ENCODE measurements around the gene PLPPR1. TPM values are rescaled to one million over a fixed set of nuclear protein-coding genes. Genes with fewer than 3 reads are reported as not detected.

The PLPPR1 gene
- total RNA-seq, 2 experiments from 2014 or later = not detected

GRCh38 chr9:101220341-101220740 lies 191.8 kb downstream of the PLPPR1 start:
- no peak for DNase-seq
- Mint-ChIP-seq H3K27ac (no peak overlapping the region), H3K9me3 (ENCODE audit: low read depth) (no peaks in the 10 kb centered on the region), H3K4me1 (no peaks in the 10 kb centered on the region), H3K27me3 (no peaks in the 10 kb centered on the region), H3K36me3 (no peaks in the 10 kb centered on the region), H3K4me3 (no peak overlapping the region)
- CTCF ChIA-PET = no interaction called here
- no peak for ATAC-seq

- Mint-ChIP-seq H3K27ac (no peak overlapping the region), H3K36me3 (no peaks in the 10 kb centered on the region), H3K4me1 (no peaks in the 10 kb centered on the region), H3K27me3 (no peaks in the 10 kb centered on the region), H3K4me3 (no peak overlapping the region), H3K9me3 (ENCODE audit: low read depth) (no peaks in the 10 kb centered on the region)
- no peak for ATAC-seq
- DNase-seq = no peak
- CTCF ChIA-PET = interaction anchor here (0.8 kb wide), 1 partner anchor 86 kb away, joined by 3 read pairs; no protein-coding TSS in a partner anchor
These were observed 196.7 kb downstream of the PLPPR1 start for GRCh38 chr9:101225271-101225670.

- no peak for DNase-seq
- H3K4me1 Mint-ChIP-seq = no peaks in the 10 kb centered on the region
- CTCF ChIA-PET = interaction anchor here (0.8 kb wide), 1 partner anchor 85 kb away, joined by 3 read pairs; no protein-coding TSS in a partner anchor
These were observed 197.6 kb downstream of the PLPPR1 start for GRCh38 chr9:101226161-101226560.

GRCh38 chr9:101226803-101227202 lies 198.3 kb downstream of the PLPPR1 start:
- no peaks in the 10 kb centered on the region for H3K4me1 Mint-ChIP-seq
- no peak overlapping the region for H3K27ac Mint-ChIP-seq
- no peaks in the 10 kb centered on the region for H3K36me3 Mint-ChIP-seq
- H3K9me3 Mint-ChIP-seq (ENCODE audit: low read depth) = no peaks in the 10 kb centered on the region
- no peaks in the 10 kb centered on the region for H3K27me3 Mint-ChIP-seq
- DNase-seq (no peak), ATAC-seq (no peak)
- H3K4me3 Mint-ChIP-seq = no peak overlapping the region
- CTCF ChIA-PET = no interaction called here

More at GRCh38 chr9:101226161-101226560, 197.6 kb downstream of the PLPPR1 start:
- Mint-ChIP-seq H3K9me3 (ENCODE audit: low read depth) (no peaks in the 10 kb centered on the region), H3K36me3 (no peaks in the 10 kb centered on the region), H3K4me3 (no peak overlapping the region), H3K27ac (no peak overlapping the region), H3K27me3 (no peaks in the 10 kb centered on the region)
- no peak for ATAC-seq

GRCh38 chr9:101229606-101230005 lies 201.1 kb downstream of the PLPPR1 start:
- no peaks in the 10 kb centered on the region for H3K36me3 Mint-ChIP-seq
- CTCF ChIA-PET = no interaction called here
- no peak overlapping the region for H3K4me3 Mint-ChIP-seq
- H3K27me3 Mint-ChIP-seq = no peaks in the 10 kb centered on the region
- ATAC-seq (no peak), DNase-seq (no peak)
- H3K27ac Mint-ChIP-seq = no peak overlapping the region
- H3K9me3 Mint-ChIP-seq (ENCODE audit: low read depth) = no peaks in the 10 kb centered on the region
- H3K4me1 Mint-ChIP-seq = no peaks in the 10 kb centered on the region

GRCh38 chr9:101232405-101232977 lies 204.0 kb downstream of the PLPPR1 start:
- no peaks in the 10 kb centered on the region for H3K36me3 Mint-ChIP-seq
- CTCF ChIA-PET = no interaction called here
- no peaks in the 10 kb centered on the region for H3K4me1 Mint-ChIP-seq
- H3K4me3 Mint-ChIP-seq = no peak overlapping the region
- ATAC-seq (no peak), DNase-seq (no peak)
- H3K27me3 Mint-ChIP-seq = no peaks in the 10 kb centered on the region
- H3K27ac Mint-ChIP-seq = no peak overlapping the region
- no peaks in the 10 kb centered on the region for H3K9me3 Mint-ChIP-seq (ENCODE audit: low read depth)

- CTCF ChIA-PET = interaction anchor here (1.0 kb wide), 1 partner anchor 634 kb away, joined by 4 read pairs; no protein-coding TSS in a partner anchor
- ATAC-seq = no peak
- Mint-ChIP-seq H3K36me3 (no peaks in the 10 kb centered on the region), H3K4me3 (no peak overlapping the region), H3K27ac (no peak overlapping the region), H3K27me3 (no peaks in the 10 kb centered on the region), H3K9me3 (ENCODE audit: low read depth) (no peaks in the 10 kb centered on the region), H3K4me1 (no peaks in the 10 kb centered on the region)
- no peak for DNase-seq
These were observed 206.8 kb downstream of the PLPPR1 start for GRCh38 chr9:101235105-101235866.

- no peaks in the 10 kb centered on the region for H3K4me1 Mint-ChIP-seq
- H3K36me3 Mint-ChIP-seq = no peaks in the 10 kb centered on the region
- H3K9me3 Mint-ChIP-seq (ENCODE audit: low read depth) = no peaks in the 10 kb centered on the region
- ATAC-seq = no peak
- CTCF ChIA-PET = no interaction called here
- H3K27ac Mint-ChIP-seq = no peak overlapping the region
- H3K27me3 Mint-ChIP-seq = peaks cover 3% of the 10 kb centered on the region
- DNase-seq = no peak
- H3K4me3 Mint-ChIP-seq = no peak overlapping the region
These were observed 214.1 kb downstream of the PLPPR1 start for GRCh38 chr9:101242651-101243050.

GRCh38 chr9:101246691-101247090 lies 218.2 kb downstream of the PLPPR1 start:
- no peaks in the 10 kb centered on the region for H3K4me1 Mint-ChIP-seq
- no peaks in the 10 kb centered on the region for H3K9me3 Mint-ChIP-seq (ENCODE audit: low read depth)
- no peak overlapping the region for H3K4me3 Mint-ChIP-seq
- H3K36me3 Mint-ChIP-seq = no peaks in the 10 kb centered on the region
- peaks cover 3% of the 10 kb centered on the region for H3K27me3 Mint-ChIP-seq
- CTCF ChIA-PET = no interaction called here
- no peak for ATAC-seq
- no peak overlapping the region for H3K27ac Mint-ChIP-seq
- no peak for DNase-seq

- DNase-seq (no peak), ATAC-seq (no peak)
- Mint-ChIP-seq H3K4me3 (no peak overlapping the region), H3K27ac (no peak overlapping the region), H3K9me3 (ENCODE audit: low read depth) (no peaks in the 10 kb centered on the region), H3K4me1 (no peaks in the 10 kb centered on the region), H3K36me3 (no peaks in the 10 kb centered on the region), H3K27me3 (peaks cover 2% of the 10 kb centered on the region)
- CTCF ChIA-PET = no interaction called here
These were observed 218.8 kb downstream of the PLPPR1 start for GRCh38 chr9:101247297-101247696.

GRCh38 chr9:101254733-101255433 lies 226.4 kb downstream of the PLPPR1 start:
- Mint-ChIP-seq H3K4me1 (no peaks in the 10 kb centered on the region), H3K36me3 (no peaks in the 10 kb centered on the region), H3K9me3 (ENCODE audit: low read depth) (no peaks in the 10 kb centered on the region), H3K27me3 (no peaks in the 10 kb centered on the region), H3K27ac (no peak overlapping the region), H3K4me3 (no peak overlapping the region)
- ATAC-seq = no peak
- no peak for DNase-seq
- CTCF ChIA-PET = no interaction called here

- no peaks in the 10 kb centered on the region for H3K4me1 Mint-ChIP-seq
- no peaks in the 10 kb centered on the region for H3K9me3 Mint-ChIP-seq (ENCODE audit: low read depth)
- H3K4me3 Mint-ChIP-seq = no peak overlapping the region
- CTCF ChIA-PET = no interaction called here
- no peaks in the 10 kb centered on the region for H3K36me3 Mint-ChIP-seq
- H3K27me3 Mint-ChIP-seq = no peaks in the 10 kb centered on the region
- H3K27ac Mint-ChIP-seq = no peak overlapping the region
- ATAC-seq = no peak
- DNase-seq = no peak
These were observed 236.2 kb downstream of the PLPPR1 start for GRCh38 chr9:101264727-101265126.

GRCh38 chr9:101265261-101265660 lies 236.7 kb downstream of the PLPPR1 start:
- CTCF ChIA-PET = no interaction called here
- no peaks in the 10 kb centered on the region for H3K4me1 Mint-ChIP-seq
- no peaks in the 10 kb centered on the region for H3K36me3 Mint-ChIP-seq

GRCh38 chr9:101268426-101268825 lies 239.9 kb downstream of the PLPPR1 start:
- Mint-ChIP-seq H3K27ac (no peak overlapping the region), H3K9me3 (ENCODE audit: low read depth) (no peaks in the 10 kb centered on the region), H3K4me3 (no peak overlapping the region), H3K4me1 (no peaks in the 10 kb centered on the region), H3K27me3 (no peaks in the 10 kb centered on the region), H3K36me3 (no peaks in the 10 kb centered on the region)
- ATAC-seq (no peak), DNase-seq (no peak)
- CTCF ChIA-PET = no interaction called here

More at GRCh38 chr9:101265261-101265660, 236.7 kb downstream of the PLPPR1 start:
- Mint-ChIP-seq H3K27ac (no peak overlapping the region), H3K9me3 (ENCODE audit: low read depth) (no peaks in the 10 kb centered on the region), H3K27me3 (no peaks in the 10 kb centered on the region), H3K4me3 (no peak overlapping the region)
- no peak for DNase-seq
- no peak for ATAC-seq
